Neuron (in vitro differentiated cells): ENCODE results near the gene C1orf56.

Experiments
- H2AFZ ChIP-seq: one replicate; pipeline ENCODE4 v1.6.1; 2013; ENCODE audit warnings: low read depth, mild to moderate bottlenecking, inconsistent platforms, low read length, moderate library complexity
- H3K27me3 ChIP-seq: one replicate; pipeline ENCODE4 v1.6.1; 2013; ENCODE audit warnings: low read length; ENCODE audit not compliant: insufficient read depth
- H3K36me3 ChIP-seq: one replicate; pipeline ENCODE4 v1.6.1; 2013; ENCODE audit warnings: low read length; ENCODE audit not compliant: insufficient read depth
- H3K4me1 ChIP-seq: one replicate; pipeline ENCODE4 v1.6.1; 2013; ENCODE audit warnings: low read length; ENCODE audit not compliant: insufficient read depth
- H3K4me3 ChIP-seq: 2 replicates; pipeline ENCODE4 v1.5.1; 2013; ENCODE audit warnings: mild to moderate bottlenecking, low read length, moderate library complexity
- H3K9me3 ChIP-seq: one replicate; pipeline ENCODE4 v1.6.1; 2013; ENCODE audit warnings: low read length

Gene C1orf56, protein sequence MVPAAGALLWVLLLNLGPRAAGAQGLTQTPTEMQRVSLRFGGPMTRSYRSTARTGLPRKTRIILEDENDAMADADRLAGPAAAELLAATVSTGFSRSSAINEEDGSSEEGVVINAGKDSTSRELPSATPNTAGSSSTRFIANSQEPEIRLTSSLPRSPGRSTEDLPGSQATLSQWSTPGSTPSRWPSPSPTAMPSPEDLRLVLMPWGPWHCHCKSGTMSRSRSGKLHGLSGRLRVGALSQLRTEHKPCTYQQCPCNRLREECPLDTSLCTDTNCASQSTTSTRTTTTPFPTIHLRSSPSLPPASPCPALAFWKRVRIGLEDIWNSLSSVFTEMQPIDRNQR

DNA sequence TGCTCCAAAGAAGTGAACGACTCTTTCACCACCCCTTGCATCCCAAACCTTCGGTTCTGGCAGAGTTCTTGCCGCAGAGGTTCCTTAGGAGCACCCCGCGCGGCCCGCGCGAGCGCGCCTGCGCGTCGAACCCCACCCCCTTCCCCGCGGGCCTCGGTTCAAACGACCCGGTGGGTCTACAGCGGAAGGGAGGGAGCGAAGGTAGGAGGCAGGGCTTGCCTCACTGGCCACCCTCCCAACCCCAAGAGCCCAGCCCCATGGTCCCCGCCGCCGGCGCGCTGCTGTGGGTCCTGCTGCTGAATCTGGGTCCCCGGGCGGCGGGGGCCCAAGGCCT is at the start of gene C1orf56:
C1orf56 (plus strand) TSS at position 161 of the 334 bp plus-strand sequence; CDS start at position 258, 97 bp downstream.
- H3K36me3 ChIP-seq = peaks cover 13% of the 10 kb centered on the region
- peaks cover 14% of the 10 kb centered on the region for H3K4me1 ChIP-seq
- no peaks in the 10 kb centered on the region for H3K9me3 ChIP-seq
- peak within 1 kb of the TSS; percentile 77 for H3K4me3 ChIP-seq
- H3K27me3 ChIP-seq = no peaks in the 10 kb centered on the region
- H2AFZ ChIP-seq = peak within 1 kb of the TSS; percentile 96

DNA sequence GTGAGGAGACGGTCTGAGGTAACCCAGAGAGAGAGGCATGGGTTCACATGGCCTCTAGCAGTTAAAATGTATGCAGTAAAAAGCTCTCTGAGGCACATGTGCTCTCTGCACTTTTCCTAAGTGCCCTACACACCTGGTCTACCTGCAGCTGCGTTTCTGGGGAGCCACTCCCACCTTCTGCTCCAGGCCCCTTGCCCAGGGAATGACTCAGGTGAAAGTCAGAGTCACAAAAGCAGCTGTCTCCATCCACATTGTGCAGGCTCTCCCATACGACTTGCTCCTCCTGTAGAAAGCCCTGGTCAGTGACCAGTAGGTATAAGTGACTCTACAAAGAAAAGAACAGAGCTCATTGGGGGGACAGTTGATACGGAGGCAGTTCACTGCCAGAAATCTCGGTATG is 49.6 kb upstream of the C1orf56 start:
- H3K9me3 ChIP-seq = no peaks in the 10 kb centered on the region
- H2AFZ ChIP-seq = no peak overlapping the region
- H3K27me3 ChIP-seq = no peaks in the 10 kb centered on the region
- peaks cover 30% of the 10 kb centered on the region for H3K36me3 ChIP-seq
- H3K4me3 ChIP-seq = no peak overlapping the region
- H3K4me1 ChIP-seq = no peaks in the 10 kb centered on the region

DNA sequence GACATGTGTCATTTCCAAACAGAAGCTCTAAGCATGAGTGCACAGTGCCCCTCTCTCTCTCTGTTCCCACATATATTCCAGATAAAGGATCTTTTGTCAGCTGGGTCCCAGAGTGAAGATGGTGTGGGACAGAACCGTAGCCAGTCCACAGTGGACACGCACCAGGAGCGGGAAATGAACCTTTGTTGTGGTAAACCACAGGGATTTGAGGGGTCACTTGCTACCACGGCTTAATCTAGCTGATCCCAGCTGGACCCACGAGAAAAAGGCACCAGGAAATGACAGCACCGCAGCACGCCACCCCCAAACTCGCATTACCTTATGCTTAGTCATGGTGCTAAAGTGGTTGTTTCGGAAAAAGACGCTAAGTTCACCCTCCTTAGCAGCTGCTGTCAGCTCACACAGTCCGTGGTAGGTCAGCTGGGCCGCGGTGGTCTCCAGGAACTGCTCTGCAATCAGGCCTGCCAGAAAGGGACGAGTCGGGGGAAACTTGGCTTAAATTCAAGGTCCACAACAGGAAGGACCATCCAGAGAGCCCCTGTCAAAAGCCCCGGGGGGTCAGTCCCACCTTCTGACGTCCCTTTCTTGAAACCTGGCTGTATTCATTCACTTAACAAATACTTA is 48.4 kb upstream of the C1orf56 start:
- no peak overlapping the region for H2AFZ ChIP-seq
- H3K4me1 ChIP-seq = no peaks in the 10 kb centered on the region
- H3K4me3 ChIP-seq = no peak overlapping the region
- H3K27me3 ChIP-seq = no peaks in the 10 kb centered on the region
- H3K9me3 ChIP-seq = no peaks in the 10 kb centered on the region
- H3K36me3 ChIP-seq = peaks cover 30% of the 10 kb centered on the region

DNA sequence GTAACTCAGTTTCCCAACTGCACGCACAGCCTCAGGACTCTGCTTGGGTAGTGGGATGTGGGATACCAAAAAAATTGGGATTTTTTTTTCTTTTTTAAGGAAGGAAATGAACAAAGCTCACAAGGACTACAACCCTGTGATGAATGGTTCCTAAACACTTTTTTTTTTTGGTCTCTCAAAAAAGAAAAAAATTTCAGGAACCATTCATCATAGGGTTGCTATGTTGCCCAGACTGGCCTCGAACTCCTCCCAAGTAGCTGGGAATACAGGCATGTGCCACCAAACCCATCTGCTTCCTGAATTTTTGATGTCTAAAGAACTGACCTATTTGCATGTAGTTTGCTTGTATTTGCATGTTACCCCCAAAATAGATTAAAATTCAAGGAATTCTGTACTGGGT is 47.6 kb upstream of the C1orf56 start:
- Histone ChIP-seq H3K27me3 (no peaks in the 10 kb centered on the region), H3K4me1 (peaks cover 5% of the 10 kb centered on the region), H2AFZ (no peak overlapping the region), H3K4me3 (no peak overlapping the region), H3K9me3 (no peaks in the 10 kb centered on the region), H3K36me3 (peaks cover 30% of the 10 kb centered on the region)

DNA sequence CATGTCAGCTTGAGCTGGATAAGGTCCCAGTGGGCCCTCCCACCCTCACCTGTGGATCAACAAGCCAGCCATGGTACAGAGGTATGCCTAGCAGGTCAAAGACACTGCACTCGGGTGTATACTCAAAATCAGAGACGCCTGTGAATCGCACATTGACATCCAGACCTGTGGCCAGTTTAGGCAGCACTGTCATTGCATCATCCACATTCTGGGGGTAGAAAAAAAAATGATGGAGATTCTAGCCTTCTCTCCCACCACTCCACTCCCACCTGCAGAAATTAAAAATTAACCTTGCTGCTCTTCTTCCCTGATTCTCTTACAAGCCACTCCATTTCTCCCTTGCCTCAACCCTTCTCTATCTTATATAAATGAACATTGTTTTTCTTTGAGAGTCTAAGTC is 47.1 kb upstream of the C1orf56 start:
- H3K36me3 ChIP-seq = peaks cover 30% of the 10 kb centered on the region

DNA sequence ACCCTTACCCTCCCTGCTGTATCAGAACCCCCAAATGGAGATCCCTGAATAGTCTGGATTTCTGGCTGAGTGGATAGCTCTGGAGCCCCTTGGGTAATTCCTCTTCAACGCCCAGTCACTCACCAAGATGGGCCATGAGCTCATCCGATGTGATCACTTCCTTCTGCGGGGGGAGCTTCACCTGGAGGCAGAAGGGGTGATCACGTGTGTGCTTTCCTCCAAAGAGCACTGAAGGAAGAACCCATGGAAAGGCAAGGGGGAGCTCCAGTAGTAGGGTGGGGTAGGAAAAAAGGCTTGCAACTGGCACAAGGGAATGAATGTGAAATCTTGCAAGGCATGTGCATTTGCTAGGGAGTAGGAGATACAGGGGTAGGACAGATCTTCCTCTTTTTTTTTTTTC is 45.9 kb upstream of the C1orf56 start:
- no peak overlapping the region for H3K4me3 ChIP-seq
- H2AFZ ChIP-seq = no peak overlapping the region

More for the DNA sequence above, 47.1 kb upstream of the C1orf56 start:
- H3K9me3 ChIP-seq = no peaks in the 10 kb centered on the region
- no peak overlapping the region for H2AFZ ChIP-seq
- H3K4me1 ChIP-seq = peaks cover 7% of the 10 kb centered on the region
- no peak overlapping the region for H3K4me3 ChIP-seq
- H3K27me3 ChIP-seq = no peaks in the 10 kb centered on the region

DNA sequence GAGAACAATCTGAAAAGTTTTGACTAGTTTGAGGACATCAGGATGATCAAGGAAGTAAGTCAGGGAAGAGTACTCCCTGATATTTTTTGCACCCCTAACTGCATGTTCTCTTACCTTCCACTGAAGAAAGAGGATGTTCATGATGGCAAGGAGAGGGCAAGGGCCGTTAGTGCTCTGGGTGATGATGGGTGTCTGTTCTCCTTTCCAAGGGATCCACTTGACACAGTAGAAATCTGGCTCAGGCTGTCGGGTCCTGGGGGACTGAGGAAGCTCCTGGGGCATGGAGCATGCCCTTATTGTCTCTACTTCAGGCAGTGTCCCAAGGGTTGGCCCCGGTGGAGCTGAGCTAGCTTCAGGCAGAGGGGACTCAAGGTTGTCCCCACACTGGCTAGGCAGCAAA is 45.5 kb upstream of the C1orf56 start:
- no peaks in the 10 kb centered on the region for H3K9me3 ChIP-seq
- H3K27me3 ChIP-seq = no peaks in the 10 kb centered on the region
- peaks cover 26% of the 10 kb centered on the region for H3K36me3 ChIP-seq
- H3K4me1 ChIP-seq = peaks cover 19% of the 10 kb centered on the region
- no peak overlapping the region for H3K4me3 ChIP-seq
- no peak overlapping the region for H2AFZ ChIP-seq

More for the DNA sequence above, 45.9 kb upstream of the C1orf56 start:
- H3K4me1 ChIP-seq = peaks cover 16% of the 10 kb centered on the region
- H3K36me3 ChIP-seq = peaks cover 30% of the 10 kb centered on the region
- no peaks in the 10 kb centered on the region for H3K9me3 ChIP-seq
- no peaks in the 10 kb centered on the region for H3K27me3 ChIP-seq

DNA sequence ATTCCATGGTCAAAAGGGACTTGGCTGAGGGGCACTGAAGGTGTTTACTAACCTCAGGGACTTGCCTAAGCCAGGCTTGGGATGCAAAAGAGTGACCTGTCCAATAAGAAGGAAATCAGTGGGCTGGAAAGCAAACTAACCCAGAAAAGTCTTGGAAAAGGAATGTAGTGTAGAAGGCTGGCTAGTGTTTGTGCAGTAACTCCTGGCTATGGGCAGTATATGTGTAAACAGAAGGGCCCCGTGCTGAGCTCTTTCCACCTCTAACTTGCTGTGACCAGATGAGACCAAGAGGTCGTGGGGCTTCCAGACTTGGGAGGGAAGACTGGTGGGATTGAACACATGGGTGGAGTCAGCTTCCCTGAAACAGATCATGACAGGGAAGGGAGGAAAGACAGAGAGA is 44.9 kb upstream of the C1orf56 start:
- Histone ChIP-seq H2AFZ (no peak overlapping the region), H3K4me1 (peaks cover 23% of the 10 kb centered on the region), H3K27me3 (no peaks in the 10 kb centered on the region), H3K36me3 (peaks cover 21% of the 10 kb centered on the region), H3K9me3 (no peaks in the 10 kb centered on the region), H3K4me3 (no peak overlapping the region)

DNA sequence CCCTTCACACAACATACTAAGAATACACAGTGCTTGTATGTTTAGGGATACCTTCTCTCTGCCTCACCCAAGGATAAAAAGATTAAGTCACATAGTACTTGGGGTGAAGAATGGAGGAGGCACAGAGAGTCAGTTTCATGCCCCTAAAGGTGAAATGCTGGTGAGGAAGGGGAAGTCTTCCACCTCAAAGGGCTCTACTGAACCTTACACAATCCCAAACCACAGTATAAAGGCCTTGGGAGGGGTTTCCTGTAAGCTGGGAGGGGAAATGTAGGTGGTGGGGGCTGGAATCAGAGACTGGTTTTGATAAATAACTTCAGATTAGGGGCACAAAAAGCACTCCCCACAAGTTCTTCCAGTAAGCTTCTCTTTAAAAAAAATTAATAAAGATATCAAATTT is 44.4 kb upstream of the C1orf56 start:
- H3K27me3 ChIP-seq = no peaks in the 10 kb centered on the region
- peaks cover 27% of the 10 kb centered on the region for H3K4me1 ChIP-seq
- no peak overlapping the region for H3K4me3 ChIP-seq
- H3K36me3 ChIP-seq = peaks cover 20% of the 10 kb centered on the region
- H2AFZ ChIP-seq = no peak overlapping the region
- H3K9me3 ChIP-seq = no peaks in the 10 kb centered on the region

DNA sequence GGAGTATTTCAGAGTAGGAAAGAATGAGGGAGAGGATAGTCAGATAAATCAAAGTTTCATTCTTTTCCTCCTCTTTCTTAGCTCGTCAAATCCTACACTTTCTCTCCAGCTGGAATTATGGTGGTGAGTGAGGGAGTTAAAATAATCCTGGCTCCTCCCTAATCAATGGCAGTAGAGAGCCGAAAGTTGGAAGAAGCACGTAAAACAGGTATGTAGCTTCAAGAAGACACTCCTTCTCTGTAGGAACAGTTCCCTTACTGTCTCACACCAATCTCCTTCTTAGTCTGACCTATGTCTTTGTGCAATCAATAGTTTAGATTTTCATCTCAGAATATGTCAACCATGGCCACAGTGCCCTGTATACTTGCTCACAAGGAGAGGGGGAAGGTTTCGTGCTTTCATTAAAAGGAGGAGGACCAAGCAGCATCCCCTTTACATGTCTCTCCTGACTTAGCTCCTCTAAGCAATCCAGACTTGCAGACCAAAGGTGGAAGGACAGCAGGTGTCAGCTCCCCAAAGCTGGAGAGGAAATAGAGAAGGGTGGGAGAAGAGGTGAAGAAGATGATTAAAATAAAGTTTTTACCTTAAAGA is 41.7 kb upstream of the C1orf56 start:
- peaks cover 5% of the 10 kb centered on the region for H3K36me3 ChIP-seq
- peak overlapping the region; percentile 61 for H3K4me3 ChIP-seq
- H3K9me3 ChIP-seq = no peaks in the 10 kb centered on the region
- H2AFZ ChIP-seq = peak overlapping the region; percentile 88
- no peaks in the 10 kb centered on the region for H3K27me3 ChIP-seq
- H3K4me1 ChIP-seq = peaks cover 37% of the 10 kb centered on the region

DNA sequence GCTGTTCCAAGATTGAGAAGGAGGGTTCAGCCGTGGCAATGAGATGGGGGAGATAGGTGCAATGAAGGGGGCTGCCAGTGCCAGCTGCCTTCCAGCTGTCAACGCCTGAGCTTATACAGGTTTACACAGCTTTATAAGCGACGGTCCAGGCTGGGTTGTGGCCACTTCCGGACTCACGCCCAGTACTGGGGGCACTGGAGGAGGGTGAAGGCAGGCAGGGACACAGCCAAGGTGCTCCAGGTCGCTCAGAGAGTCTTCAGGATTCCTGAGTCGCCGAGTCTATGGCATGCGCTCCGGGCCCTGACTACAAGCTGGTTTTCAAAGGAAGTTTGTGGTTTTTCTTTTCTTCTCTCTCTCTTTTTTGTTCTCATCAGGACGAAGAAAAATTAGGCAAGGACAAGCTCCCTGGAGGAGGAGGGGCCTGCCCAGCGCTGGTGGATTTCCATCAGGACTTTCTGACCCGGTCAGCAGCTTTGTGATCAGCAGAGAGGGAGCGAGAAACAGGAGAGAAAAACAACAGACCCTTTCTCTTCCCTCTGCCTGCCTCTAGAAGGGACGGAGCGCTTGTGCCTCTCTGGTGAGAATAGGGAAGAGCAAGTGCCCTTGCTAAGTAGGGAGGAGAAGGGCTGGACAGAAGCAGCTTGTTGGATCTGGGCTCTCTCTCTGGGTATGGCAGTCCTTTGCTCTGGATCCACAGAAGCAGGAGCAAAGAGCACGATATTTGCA is 41.1 kb upstream of the C1orf56 start, which contains the start of gene MINDY1:
MINDY1 (minus strand) TSS at position 576 of the 726 bp plus-strand sequence. CDS start 4,285 bp downstream, outside the sequence.
- peaks cover 37% of the 10 kb centered on the region for H3K4me1 ChIP-seq
- no peaks in the 10 kb centered on the region for H3K9me3 ChIP-seq
- peak within 1 kb of the TSS; percentile 79 for H3K4me3 ChIP-seq
- H2AFZ ChIP-seq = peak within 1 kb of the TSS; percentile 88
- H3K36me3 ChIP-seq = peaks cover 5% of the 10 kb centered on the region
- H3K27me3 ChIP-seq = no peaks in the 10 kb centered on the region

DNA sequence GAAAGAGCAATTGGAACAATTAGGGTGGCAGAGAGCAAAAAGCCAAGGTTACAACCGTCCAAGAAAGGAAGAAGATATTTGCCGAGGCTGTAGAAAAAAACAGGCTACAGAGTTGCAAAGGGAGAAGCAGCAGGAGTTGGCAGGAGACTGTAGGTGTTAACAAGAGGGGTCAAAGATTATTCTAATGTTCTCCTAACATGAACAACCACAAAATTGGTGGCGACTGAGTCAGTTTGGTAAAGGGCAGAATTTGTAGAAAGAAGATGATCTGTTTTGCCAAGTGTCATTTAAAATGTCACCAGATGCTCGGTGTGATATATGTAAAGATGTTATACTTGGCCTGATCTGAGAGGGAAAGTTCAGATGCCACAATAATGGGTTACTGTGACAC is 39.7 kb upstream of the C1orf56 start:
- H2AFZ ChIP-seq = peak overlapping the region; percentile 50
- no peaks in the 10 kb centered on the region for H3K36me3 ChIP-seq
- H3K4me3 ChIP-seq = peak overlapping the region; percentile 79
- peaks cover 39% of the 10 kb centered on the region for H3K4me1 ChIP-seq
- H3K27me3 ChIP-seq = no peaks in the 10 kb centered on the region
- H3K9me3 ChIP-seq = no peaks in the 10 kb centered on the region
